HG02678 (cell line): ENCODE measurements around the gene ITFG1.
A peak's percentile ranks its signal among the peaks of the same experiment; 100 is the strongest.
"Not testable (repeated sequence)": the region's sequence is repeated elsewhere in the genome, so short reads cannot be mapped to it uniquely, and the experiment has no call there.

Source experiments
- ATAC-seq: cut with Tn5 transposase; IDR thresholded peaks from one replicate; pipeline ENCODE4 v1.9.1; 2021; ENCODE audit warnings: mild to moderate bottlenecking, moderate library complexity; ENCODE audit not compliant: unreplicated experiment

ITFG1 gene

DNA sequence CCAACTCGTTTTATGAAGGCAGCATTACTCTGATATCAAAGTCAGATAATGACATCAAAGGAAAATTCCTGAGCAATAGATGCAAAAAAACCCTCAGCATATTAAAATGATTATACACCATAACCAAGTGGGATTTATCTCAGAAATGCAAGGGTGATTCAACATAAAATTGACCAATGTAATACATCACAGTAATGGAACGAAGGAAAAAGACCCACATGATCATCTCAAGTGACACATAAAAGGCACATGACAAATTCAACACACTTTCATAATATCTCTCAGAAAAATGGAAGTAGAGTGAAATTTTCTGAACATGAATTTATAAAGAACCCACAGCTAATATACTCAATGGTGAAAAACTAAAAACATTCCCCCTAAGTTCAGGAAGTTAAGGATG, 118.8 kb downstream of the ITFG1 start:
- no peak for ATAC-seq

DNA sequence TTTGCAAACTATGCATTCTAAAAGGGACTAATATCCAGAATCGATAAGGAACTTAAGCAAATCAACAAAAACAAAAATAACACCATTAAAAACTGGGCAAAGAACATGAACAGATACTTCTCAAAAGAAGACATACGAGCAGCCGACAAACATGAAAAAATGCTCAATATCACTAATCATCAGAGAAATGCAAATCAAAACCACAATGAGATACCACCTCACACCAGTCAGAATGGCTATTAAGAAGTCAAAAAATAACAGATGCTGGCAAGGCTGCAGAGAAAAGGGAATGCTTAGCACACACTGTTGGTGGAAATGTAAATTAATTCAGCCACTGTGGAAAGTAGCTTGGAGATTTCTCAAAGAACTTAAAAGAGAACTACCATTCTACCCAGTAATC, 130.3 kb downstream of the ITFG1 start:
- not testable (repeated sequence) for ATAC-seq

DNA sequence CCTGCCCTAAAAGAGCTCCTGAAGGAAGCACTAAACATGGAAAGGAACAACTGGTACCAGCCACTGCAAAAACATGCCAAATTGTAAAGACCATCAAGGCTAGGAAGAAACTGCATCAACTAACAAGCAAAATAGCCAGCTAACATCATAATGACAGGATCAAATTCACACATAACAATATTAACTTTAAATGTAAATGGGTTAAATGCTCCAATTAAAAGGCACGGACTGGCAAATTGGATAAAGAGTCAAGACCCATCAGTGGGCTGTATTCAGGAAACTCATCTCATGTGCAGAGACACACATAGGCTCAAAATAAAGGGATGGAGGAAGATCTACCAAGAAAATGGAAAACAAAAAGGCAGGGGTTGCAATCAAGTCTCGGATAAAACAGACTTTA, 136.6 kb downstream of the ITFG1 start:
- not testable (repeated sequence) for ATAC-seq

DNA sequence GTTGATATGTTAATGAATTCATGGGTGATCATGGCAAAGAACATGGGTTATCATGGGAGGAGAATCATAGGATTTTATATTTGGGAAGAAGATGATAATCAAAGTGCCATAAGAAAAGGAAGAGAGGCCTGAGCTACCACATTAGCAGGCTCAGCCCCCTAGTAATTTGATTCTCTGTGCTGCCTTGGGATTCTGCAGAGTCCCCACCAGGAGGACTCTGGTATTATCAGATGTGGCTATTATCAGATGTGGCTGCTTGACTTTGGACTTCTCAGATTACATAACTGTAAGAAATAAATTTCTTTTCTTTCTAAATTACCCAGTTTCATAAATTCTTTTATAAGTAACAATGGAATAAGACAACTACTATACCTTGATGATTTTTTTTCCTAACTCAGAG, 137.6 kb downstream of the ITFG1 start:
- ATAC-seq, result no peak

DNA sequence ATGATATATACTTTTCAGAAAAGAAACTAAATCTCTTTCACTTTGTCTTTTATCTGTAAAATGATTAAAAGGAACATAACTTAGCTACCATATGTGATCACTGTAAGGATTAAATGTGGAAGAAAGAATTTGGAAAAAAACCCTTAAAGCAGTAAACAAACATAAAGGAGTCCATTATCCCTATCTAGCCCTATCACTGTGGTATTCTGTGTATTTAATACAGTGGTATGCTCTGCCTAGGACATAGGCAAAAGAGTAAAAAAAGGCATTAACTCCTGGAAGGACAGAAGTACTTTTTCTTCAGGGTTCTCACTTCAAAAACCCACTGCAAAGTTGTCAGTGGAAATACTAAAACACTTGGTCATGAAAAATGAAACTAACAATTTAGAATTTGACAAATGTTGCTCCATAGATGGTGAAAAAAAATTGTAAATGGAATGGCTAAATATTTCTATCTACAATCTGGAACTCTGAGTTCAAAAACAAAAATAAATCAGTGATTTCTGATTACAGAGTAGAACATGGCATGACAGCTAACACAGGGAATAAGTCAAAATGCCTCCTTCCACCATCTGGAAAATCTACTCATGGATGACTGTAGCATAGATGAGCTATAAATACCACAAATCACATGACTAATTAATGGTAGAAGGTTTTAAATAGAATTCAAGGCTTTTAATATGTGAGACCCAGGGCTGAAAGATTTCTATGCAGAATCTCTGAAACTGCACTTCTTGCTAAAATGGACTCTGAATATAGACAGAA, 140.1 kb downstream of the ITFG1 start:
- ATAC-seq, result no peak

DNA sequence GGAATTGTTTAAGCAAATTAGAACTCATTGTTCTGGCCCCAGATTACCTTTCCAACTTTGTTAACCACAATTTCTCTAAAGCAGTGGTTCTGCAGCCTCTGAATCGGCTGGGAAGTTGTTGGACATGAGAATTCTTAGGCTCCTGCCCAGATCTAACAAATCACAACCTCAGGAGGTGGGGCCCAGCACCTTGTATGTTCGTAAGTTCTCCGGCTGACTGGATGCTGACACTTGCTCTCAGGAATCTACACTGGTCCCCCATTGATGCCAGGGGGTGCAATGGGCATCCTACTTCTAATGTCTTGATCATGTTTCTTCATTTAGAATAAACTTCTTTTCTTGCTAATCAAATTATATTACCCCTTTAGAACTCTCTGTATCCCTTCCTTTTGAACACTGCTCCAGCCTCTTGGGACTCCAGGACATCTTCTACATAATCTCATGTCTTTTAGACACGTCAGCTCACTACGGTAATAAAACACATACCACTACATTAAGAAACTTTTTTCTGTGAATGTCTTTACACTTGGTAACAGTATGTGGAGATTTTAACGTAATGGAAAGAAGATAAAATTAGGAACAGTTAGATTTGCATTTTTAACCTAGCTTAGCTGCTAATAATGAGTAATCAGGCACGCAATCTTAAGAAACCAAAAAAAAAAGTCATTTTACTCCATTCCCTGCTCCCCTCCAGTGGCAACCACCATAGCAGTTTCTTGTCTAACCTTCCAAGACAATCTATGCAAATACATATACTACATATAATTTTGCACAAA, 143.2 kb downstream of the ITFG1 start:
- peak; percentile 48 for ATAC-seq

DNA sequence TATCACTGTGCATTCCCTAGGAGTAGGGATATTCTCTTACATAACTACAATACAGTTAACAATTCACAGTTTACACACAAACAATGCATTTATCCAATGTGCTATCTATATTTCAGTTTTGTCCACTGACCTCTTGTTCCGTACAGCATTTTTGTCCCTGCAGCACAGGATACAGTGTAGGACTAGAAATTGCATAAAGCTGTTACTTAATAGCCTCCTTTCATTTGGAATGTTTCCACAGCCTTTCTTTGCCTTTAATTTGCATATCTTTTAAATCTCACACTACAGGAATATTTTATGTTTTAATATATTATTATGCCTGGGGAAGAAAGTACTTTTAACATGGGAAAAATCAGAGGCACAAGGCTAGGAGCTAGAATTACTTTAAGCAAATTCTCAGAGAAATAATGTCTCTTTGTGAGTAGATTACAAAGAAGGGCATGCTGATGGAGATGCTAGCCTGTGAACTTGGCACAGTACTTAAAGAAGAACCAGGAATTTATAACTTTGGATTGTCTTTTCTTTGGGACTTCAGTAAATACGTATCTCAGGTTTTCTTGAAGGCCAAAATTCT, 144.3 kb downstream of the ITFG1 start:
- ATAC-seq, result no peak

DNA sequence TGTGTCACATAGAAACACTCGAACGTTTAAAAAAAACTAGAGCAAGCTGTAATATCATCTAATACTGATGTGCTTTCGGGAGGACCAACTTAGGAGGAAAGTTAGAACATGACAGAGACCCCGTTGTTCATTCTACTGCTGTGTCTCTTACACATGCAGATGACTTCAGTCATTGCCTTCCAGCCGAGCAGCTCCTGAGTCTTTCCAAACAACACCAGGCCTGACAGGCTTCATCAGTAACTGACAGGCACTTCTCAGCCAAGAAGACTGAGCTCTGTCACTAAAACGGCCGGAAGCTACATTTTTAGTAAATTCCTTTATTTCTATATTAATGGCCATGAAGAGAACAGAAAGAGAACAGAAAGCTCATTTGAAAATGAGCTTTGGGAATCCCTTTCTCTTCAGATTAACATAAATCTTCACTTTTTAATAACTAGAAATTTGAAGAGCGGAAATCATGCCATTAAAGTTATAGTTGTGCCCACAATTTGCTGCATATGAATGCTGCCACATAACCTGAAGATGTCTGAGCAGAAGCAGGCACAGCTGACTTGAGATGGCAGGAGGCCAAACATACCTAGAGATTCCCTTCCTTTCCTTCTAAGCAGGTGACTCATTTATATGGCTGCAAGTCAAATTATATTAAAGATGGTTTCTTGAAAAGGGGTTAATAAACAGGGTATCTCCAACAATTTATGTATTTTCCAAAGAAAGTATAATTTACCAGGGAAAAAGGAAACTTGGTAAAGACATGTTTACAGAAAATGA, 148.9 kb downstream of the ITFG1 start:
- no peak for ATAC-seq

DNA sequence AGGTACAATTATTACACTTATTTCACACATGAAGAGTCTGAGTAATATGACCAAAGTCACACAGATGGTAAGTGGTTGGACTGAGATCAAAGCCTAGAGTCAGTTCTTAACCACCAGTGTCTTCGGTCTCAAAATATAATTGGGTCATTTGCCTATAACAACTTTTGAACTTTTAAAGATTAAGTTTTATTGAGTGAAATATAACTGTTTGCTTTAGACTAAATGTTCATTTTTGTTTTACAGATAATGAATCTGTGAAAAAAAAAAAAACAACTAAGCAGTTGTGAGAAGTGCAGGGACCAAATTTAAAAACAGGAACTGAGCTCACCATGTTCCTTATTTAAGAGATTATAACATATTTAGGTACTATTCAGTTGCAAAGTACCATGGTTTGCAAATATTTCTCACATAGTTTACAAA, 150.1 kb downstream of the ITFG1 start:
- peak; percentile 76 for ATAC-seq

DNA sequence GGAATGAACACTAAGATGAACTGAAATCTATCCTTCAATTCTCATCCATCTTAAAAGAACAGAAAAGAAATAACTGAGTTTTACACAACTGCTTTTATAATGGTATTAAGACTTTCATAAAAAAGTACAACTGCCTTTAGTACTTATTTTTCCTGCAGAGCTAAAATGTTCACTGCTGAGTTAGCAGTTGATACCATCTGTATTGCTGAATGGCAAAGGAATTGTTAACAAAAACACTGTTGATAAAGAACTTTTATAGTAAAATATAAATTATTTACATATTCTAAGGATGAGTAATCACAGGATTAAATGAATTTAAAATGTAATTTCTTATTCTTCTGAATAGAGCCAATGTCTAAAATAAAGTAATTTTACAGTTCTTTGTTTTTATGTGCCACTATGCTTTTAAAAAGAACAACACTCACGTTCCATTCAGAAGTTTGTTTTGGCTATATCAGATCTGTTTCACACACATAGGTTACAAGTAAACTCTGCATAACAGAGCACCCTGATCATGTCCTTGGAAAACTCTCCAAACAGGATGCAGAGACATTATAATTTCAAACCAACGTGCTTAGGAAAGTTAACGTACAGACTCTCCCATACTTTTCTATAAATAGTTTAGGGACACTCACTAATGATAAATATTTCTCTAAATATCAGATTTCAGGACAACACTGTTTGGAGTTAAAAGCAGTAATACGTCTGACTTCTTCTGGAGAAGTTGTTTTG, 151.1 kb downstream of the ITFG1 start:
- no peak for ATAC-seq

DNA sequence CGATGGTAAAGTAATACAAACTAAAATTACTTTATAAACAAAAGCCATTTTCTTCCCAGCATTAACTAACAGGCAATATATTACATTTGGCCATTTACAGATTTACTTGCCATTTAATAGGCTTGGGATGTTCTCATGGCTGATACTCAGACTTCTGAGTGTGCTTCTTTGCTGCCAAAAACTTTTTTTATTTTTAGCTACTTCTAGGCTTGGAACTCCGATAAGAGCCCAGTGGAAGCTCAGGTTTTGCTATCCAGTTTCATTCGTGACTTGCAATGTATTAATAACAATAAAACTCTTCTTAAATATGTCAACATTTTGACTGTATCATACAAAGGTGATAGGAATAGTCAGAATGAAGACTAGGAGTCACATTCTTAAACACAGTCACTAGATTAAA, 152.3 kb downstream of the ITFG1 start:
- no peak for ATAC-seq

DNA sequence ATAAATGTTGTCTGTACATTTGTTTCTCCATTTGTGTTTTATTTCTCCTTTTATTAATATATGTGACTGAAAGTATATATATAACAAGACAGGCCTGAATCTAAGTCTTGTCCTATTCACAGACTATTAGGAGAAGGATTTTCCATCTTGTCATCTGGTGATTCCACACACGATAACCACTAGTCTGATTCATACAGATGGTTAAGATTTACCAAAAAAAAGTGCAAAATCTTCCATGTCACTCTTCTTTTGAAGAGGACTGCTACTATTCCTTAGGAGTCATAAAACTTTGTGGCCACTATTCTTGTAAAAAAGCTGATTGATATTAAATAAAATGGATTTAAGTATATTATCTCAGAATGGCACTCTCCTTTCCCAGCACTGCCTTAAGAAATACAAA, 156.3 kb downstream of the ITFG1 start:
- no peak for ATAC-seq

DNA sequence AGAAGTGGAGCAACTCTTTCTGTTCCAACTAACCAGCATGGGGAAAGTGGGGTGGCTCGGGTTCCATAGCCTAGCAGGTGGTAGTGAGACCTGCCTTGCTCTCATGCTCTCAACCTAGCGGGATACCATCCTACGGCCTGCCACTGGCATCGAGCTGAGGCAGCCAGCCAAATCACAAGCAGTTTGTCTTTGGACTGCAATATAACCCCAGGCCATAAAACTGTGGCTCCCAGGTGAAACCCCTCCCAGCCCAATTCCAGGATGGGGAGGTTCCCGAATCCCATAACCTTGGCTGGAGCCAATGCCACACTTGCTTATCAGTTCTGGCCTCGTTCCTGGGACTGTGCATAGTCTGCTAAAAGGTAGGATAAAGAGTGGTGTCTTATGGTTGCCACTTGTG, 161.3 kb downstream of the ITFG1 start:
- ATAC-seq, result no peak

DNA sequence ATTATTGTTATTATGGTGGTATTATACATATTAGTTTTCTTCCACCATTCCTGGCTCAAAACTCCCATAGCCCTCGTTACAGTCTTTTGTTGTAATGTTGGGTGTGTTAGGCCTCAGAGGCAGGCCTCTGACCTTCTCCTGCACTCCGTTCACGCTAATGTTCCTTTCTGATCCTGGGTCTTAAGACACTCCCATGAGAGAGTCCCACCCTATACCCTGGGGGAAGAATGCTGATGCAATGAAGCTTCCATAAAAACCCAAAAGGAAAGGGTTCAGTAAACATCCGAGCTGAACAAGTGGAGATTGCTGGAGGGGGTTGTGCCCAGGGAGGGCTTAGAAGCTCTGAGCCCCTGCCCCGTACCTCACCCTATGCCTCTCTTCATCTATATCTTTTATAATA, 175.9 kb downstream of the ITFG1 start:
- ATAC-seq, result no peak

DNA sequence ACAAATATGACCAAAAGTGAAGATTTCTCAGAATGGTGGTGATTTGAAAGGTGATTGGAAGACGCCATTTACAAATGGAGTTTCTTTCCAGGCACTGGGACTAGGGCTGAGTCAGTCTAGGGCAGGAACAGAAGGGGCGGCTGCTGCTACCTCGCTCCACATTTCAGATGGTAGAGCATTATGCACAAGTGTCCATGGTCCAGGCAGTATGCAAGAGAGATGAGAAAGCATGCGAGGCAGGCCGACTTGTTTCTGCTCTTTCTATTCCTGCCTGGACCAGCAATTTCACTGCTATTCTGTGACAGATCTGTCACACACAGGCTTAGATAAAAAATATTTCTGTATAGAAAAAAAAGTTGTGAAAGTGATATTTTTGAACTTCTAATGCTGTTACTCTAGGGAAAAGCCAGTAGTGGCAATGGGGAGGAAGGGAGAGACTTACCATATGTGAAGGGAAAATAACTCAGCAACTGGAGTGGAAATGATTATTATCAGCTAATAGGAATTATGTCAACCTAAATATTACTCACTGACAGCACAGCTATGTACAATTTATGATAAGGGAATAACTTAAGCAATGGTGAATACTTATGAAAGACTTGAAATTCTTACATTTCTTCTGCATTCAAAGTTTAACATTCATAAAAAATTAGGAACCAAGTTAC, 182.4 kb downstream of the ITFG1 start:
- no peak for ATAC-seq

DNA sequence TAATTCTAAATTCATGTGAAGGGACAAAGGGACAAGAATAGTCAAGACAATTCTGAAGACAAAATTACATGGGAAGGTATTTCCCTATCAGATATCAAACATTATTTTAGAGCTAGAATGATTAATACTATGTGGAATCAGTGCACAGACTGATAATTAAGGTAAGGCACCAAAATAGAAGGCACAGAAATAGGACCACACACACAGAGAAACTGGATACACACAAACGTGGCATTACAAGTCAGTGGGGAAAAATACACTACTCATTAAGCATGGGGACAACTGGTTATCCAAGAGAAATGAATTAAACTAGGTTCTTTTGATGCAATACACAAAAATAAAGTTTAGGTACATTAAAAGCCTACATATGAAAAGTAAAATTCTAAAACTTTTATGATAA, 184.3 kb downstream of the ITFG1 start:
- ATAC-seq, result no peak

DNA sequence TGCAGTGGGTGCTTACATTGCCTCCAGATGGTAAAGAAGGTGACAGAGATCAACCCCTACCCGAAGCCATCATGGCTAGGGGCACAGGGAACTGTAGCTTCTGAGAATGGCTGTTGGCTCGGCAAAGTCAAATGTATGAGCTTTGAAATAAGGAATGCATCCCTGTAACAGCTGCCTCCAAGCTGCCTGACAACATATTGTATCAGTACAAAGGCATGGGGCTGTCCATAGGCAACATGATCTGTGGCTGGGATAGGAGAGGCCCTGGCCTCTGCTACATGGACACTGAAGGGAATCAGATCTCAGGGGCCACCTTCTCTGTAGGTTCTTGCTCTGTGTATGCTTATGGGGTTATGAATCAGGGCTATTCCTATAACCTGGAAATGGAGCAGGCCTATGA, 197.9 kb downstream of the ITFG1 start:
- ATAC-seq, result no peak

DNA sequence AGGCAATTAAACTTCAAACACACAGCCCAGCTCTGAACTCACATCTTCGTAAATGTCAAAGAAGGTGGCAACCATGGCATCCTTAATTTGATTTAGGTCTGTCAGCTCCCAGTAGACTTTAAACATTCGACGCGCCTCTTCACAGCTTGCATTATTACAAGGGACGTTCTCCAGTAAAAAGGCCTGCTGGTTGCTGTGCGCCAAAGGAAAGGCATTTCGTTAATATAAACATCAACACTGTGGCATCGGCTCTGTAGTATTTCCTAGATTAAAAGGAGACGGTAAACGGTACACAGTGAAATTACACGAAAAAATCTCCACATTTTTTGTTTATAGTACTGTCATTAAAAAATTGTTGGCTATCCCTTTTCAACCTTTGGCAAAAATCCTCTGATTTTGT, 200.4 kb downstream of the ITFG1 start:
- ATAC-seq, result no peak

DNA sequence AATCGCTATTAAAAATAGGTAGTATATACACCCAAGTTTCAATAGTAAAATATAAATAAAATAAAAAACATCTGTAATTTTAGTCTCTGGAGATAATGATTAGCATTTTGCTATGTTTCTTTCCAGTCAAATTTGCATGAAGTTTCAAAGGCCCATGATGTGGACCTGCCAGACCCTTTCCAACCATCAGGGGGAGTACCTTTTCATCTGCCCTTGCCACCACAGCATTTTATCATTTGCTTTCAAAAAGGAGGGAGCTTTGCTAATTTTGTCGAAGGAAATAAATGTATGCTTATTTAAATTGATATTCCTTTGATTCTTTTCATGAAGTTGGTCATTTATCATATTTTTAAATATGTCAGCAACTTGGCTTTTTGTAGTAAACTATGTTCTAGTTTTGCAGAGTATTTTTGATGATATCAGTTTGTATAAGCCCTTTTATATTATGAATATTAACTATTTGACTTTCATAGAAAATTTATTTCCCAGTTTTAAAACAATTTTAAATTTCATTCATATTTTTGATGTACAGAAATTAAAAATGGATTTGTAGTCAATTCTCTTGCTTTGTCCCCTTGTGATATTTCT, 201.9 kb downstream of the ITFG1 start:
- no peak for ATAC-seq

DNA sequence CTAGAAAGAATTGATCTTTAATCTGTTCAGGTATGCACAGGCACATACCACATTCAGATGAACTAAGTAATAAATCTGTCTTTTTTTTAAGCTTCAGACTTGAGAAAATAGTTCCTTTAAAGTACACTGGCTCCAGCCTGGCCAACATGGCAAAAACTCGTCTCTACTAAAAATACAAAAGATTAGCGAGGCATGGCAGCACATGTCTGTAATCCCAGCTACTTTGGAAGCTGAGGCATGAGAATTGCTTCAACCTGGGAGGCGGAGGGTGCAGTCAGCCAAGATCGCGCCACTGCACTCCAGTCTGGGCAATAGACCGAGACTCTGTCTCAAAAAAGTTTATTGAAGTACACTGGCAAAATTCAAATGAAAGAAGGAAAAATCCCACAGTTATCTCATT, 206.1 kb downstream of the ITFG1 start:
- no peak for ATAC-seq
